K562 (cell line): ENCODE data around the gene RAB12. TPM values are rescaled to one million over a fixed set of nuclear protein-coding genes. Genes with fewer than 3 reads are reported as not detected.

Source experiments
- ATAC-seq: fragments of 200-7000 bp; cut with Tn5 transposase; 3 replicates; pipeline ENCODE4 v1.9.1; 2020; ENCODE audit warnings: moderate library complexity
- BruUV-seq: library from RNA; stranded (reverse); fragments of 400-500 nt; replicated peaks from 2 replicates; lab custom pipeline; 2021; lab: Mats Ljungman, UMichigan
- CTCF ChIA-PET: fragments of 300-600 bp; formaldehyde crosslinking; extraction: SDS; loops from one replicate; lab custom pipeline; 2021; ENCODE audit warnings: low intra/inter-chr PET ratio; lab: Yijun Ruan, JAX
- POLR2A ChIA-PET: fragments of 300-600, 350-650 bp; sonication (Branson Sonifier 250); formaldehyde crosslinking; extraction: SDS; loops from one replicate; lab custom pipeline; 2021; ENCODE audit warnings: antibody characterized with exemption, inconsistent platforms; lab: Yijun Ruan, JAX
- DNase-seq, 4 experiments: peaks; one replicate each; pipeline versions ENCODE4 v3.0.0 to v3.0.0-alpha.2; 2011 to 2018; ENCODE audit warnings: low spot score in 3 of 4, mixed read lengths in 3 of 4; ENCODE audit errors: extremely low read depth in 1 of 4
- FAIRE-seq: peaks from 2 replicates; lab custom pipeline; 2011; peaks lifted over from hg19 to GRCh38; lab: Jason Lieb, UNC
- H2AFZ ChIP-seq: 2 replicates; pipeline ENCODE4 v1.6.0; 2011; ENCODE audit warnings: low read depth, low read length, control low read depth, inconsistent platforms
- H3K27ac ChIP-seq: fragments of 200-600 bp; 3 replicates; pipeline ENCODE4 v1.8.0; 2011; ENCODE audit warnings: low read depth, mild to moderate bottlenecking, control low read depth, inconsistent platforms, low read length, moderate library complexity, mixed read lengths; ENCODE audit errors: extremely low read depth
- H3K27me3 ChIP-seq, 2 experiments: fragments of 300-600 bp in 1 of 2; 2 replicates in 1 of 2; 3 replicates in 1 of 2; pipeline versions ENCODE4 v1.6.0 to v1.8.0; 2011; ENCODE audit warnings: inconsistent platforms in 2 of 2, low read length in 2 of 2, mild to moderate bottlenecking in 1 of 2, mixed read lengths in 1 of 2, moderate library complexity in 1 of 2; ENCODE audit not compliant: control insufficient read depth in 2 of 2, insufficient read depth in 2 of 2
- H3K36me3 ChIP-seq: fragments of 300-600 bp; 3 replicates; pipeline ENCODE4 v1.8.0; 2011; ENCODE audit warnings: mild to moderate bottlenecking, low read length, inconsistent platforms; ENCODE audit not compliant: control insufficient read depth, insufficient read depth
- H3K4me1 ChIP-seq, 2 experiments: fragments of 200-600 bp in 1 of 2; replicated peaks in 1 of 2; 2 replicates in 1 of 2; 3 replicates in 1 of 2; pipeline versions ENCODE4 v1.5.1 to v1.8.0; 2011; ENCODE audit warnings: inconsistent platforms in 2 of 2, low read length in 2 of 2, mild to moderate bottlenecking in 1 of 2, mixed read lengths in 1 of 2, moderate library complexity in 1 of 2; ENCODE audit not compliant: control insufficient read depth in 2 of 2, insufficient read depth in 2 of 2
- H3K4me2 ChIP-seq: 2 replicates; pipeline ENCODE4 v1.6.1; 2011; ENCODE audit warnings: low read length, control low read depth, inconsistent platforms, mixed read lengths; ENCODE audit not compliant: insufficient read depth
- H3K4me3 ChIP-seq: fragments of 200-600 bp; sonication (generic), shearing (Covaris generic); 2 replicates; pipeline ENCODE4 v1.5.1; 2016; ENCODE audit warnings: control low read depth, inconsistent platforms
- H3K79me2 ChIP-seq: fragments of 200-600 bp; 3 replicates; pipeline ENCODE4 v1.8.0; 2011; ENCODE audit warnings: low read length, inconsistent platforms; ENCODE audit not compliant: control insufficient read depth, insufficient read depth
- H3K9ac ChIP-seq, 2 experiments: 2 replicates each; pipeline versions ENCODE4 v1.6.0 to v1.6.1; 2011; ENCODE audit warnings: low read depth in 2 of 2, low read length in 2 of 2, control low read depth in 1 of 2, inconsistent platforms in 1 of 2, mild to moderate bottlenecking in 1 of 2, mixed read lengths in 1 of 2; ENCODE audit not compliant: insufficient read depth in 1 of 2
- H3K9me1 ChIP-seq: one replicate; pipeline ENCODE4 v1.6.0; 2011; ENCODE audit warnings: inconsistent platforms, mild to moderate bottlenecking, low read length, moderate library complexity; ENCODE audit not compliant: control insufficient read depth, insufficient read depth
- H3K9me3 ChIP-seq: replicated peaks from 2 replicates; pipeline ENCODE4 v1.5.1; 2011; ENCODE audit warnings: low read depth, low read length, inconsistent platforms; ENCODE audit not compliant: control insufficient read depth, insufficient read depth
- H4K20me1 ChIP-seq: replicated peaks from 2 replicates; pipeline ENCODE4 v1.6.1; 2011; ENCODE audit warnings: low read length, inconsistent platforms, mixed read lengths; ENCODE audit not compliant: control insufficient read depth, insufficient read depth
- C11orf30 ChIP-seq: fragments of 450-650 bp; IDR thresholded peaks from 2 replicates; pipeline ENCODE4 v1.6.1; 2016; ENCODE audit warnings: low read depth, mild to moderate bottlenecking
- ESRRA ChIP-seq: fragments of 450-650 bp; IDR thresholded peaks from 2 replicates; pipeline ENCODE4 v1.6.1; 2014; ENCODE audit warnings: low read depth, mild to moderate bottlenecking, moderate library complexity, borderline replicate concordance
- FIP1L1 ChIP-seq: fragments of 200-400 bp; formaldehyde crosslinking; IDR thresholded peaks from 2 replicates; pipeline ENCODE4 v1.6.1; 2018; ENCODE audit warnings: mild to moderate bottlenecking, low read depth, low read length; ENCODE audit not compliant: poor library complexity, severe bottlenecking
- GATAD2B ChIP-seq: fragments of 450-650 bp; IDR thresholded peaks from 2 replicates; pipeline ENCODE4 v1.6.1; 2017; ENCODE audit warnings: mild to moderate bottlenecking, borderline replicate concordance
- HMG20A ChIP-seq: fragments of 450-650 bp; formaldehyde crosslinking; conservative IDR thresholded peaks from 2 replicates; pipeline ENCODE4 v1.4.0; 2020; ENCODE audit warnings: mild to moderate bottlenecking, mixed read lengths
- MAFF ChIP-seq: IDR thresholded peaks from 2 replicates; pipeline ENCODE4 v1.6.1; 2012; ENCODE audit warnings: low read length, improper control_type of control experiment
- MAFG ChIP-seq: fragments of 450-650 bp; conservative IDR thresholded peaks from 2 replicates; pipeline ENCODE4 v1.6.1; 2016; ENCODE audit warnings: missing genetic modification characterization, missing compliant biosample characterization
- MAFK ChIP-seq: IDR thresholded peaks from 2 replicates; pipeline ENCODE4 v1.6.1; 2011; ENCODE audit warnings: low read length, improper control_type of control experiment
- MED1 ChIP-seq: sonication (generic); formaldehyde crosslinking; IDR thresholded peaks from 2 replicates; pipeline ENCODE4 v1.8.1; 2023; ENCODE audit warnings: missing genetic modification reagents, borderline replicate concordance
- PCBP1 ChIP-seq: fragments of 200-400 bp; formaldehyde crosslinking; IDR thresholded peaks from 2 replicates; pipeline ENCODE4 v1.6.1; 2018; ENCODE audit warnings: mild to moderate bottlenecking, low read depth, low read length; ENCODE audit not compliant: poor library complexity, severe bottlenecking
- STAG1 ChIP-seq: sonication (generic); formaldehyde crosslinking; IDR thresholded peaks from 2 replicates; pipeline ENCODE4 v1.5.0; 2020; ENCODE audit warnings: missing genetic modification reagents, borderline replicate concordance
- XRCC5 ChIP-seq: fragments of 200-400 bp; formaldehyde crosslinking; IDR thresholded peaks from 2 replicates; pipeline ENCODE4 v1.6.1; 2017; ENCODE audit warnings: low read depth, mild to moderate bottlenecking, low read length
- ZNF316 ChIP-seq: fragments of 450-650 bp; IDR thresholded peaks from 2 replicates; pipeline ENCODE4 v1.6.1; 2016
- WGBS: fragments of 100-300 bp; shearing (Covaris generic); methylation state at CpG from one replicate; pipeline ENCODE4 v1.1.6; 2016; ENCODE audit warnings: low coverage, mixed read lengths; ENCODE audit not compliant: insufficient coverage; ENCODE audit errors: missing lambda C conversion rate; 5-methylcytosine and 5-hydroxymethylcytosine counted together
- in situ Hi-C: fragments of 300-500 bp; cut with MboI; formaldehyde crosslinking; loops from 4 replicates; pipeline ENCODE4 v1.15.0; 2018; ENCODE audit warnings: inconsistent platforms, mixed read lengths
- intact Hi-C: fragments of 100-400 bp; cut with micrococcal nuclease; formaldehyde crosslinking; loops from 2 replicates; pipeline ENCODE4 v1.14.2; 2022
- polyA plus RNA-seq, 8 experiments: library from polyadenylated mRNA; depleted of rRNA in 4 of 8; stranded (reverse) in 5 of 8; unstranded in 3 of 8; fragments of >200 nt; fragmentation: Nextera tagmentation in 2 of 8; fragmentation: Illumina TruSeq in 1 of 8; extraction: Ambion mirVana in 2 of 8; extraction: Trizol in 1 of 8; gene quantifications; 2 replicates each; pipeline versions ENCODE4 v1.2.1 to v1.2.3, GENCODE V29; 2011 to 2014; ENCODE audit warnings: inconsistent platforms in 1 of 8, missing spikeins in 1 of 8
- total RNA-seq, 7 experiments: library from RNA; depleted of rRNA in 6 of 7; stranded (reverse); fragments of >200 nt in 6 of 7; fragmentation: Illumina TruSeq in 2 of 7; extraction: Trizol in 2 of 7; gene quantifications; 2 replicates each; pipeline versions ENCODE4 v1.2.1 to v1.2.3, GENCODE V29; 2011 to 2021; ENCODE audit warnings: low replicate concordance in 1 of 7
- TF ChIP-seq, protein P1 (sequence below): fragments of 250-450 bp; sonication (Bioruptor Pico); IDR thresholded peaks from 2 replicates; pipeline ENCODE4 v1.4.0; 2020; ENCODE audit warnings: mild to moderate bottlenecking, moderate library complexity
- TF ChIP-seq, protein P2 (sequence below): sonication (generic); formaldehyde crosslinking; IDR thresholded peaks from 2 replicates; pipeline ENCODE4 v1.8.1; 2022; ENCODE audit warnings: missing genetic modification reagents

Gene RAB12
- total and polyA plus RNA-seq, 9 of the 15 experiments (the other 6 are each of a cell fraction or from before 2014, with no cell fraction given), result 0.48 to 21.6 (median 18.8) TPM

DNA sequence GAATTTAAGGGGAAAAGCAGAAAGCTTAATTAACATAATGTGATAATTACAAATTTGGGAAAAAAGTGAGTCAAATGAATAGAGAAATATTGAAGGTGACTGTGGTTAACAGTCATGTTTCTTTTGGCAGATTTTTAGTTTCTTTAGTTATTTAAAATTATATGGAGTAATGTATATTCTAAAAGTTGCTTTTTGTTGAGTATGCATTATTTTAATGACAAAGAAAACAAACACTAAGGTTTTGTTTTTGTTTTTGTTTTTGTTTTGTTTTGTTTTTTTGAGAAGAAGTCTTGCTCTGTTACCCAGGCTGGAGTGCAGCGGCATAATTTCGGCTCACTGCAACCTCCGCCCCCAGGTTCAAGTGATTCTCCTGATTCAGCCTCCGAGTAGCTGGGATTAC is 65.8 kb downstream of the RAB12 start:
- DNase-seq (no peak), FAIRE-seq (no peak), ATAC-seq (no peak)
- Histone ChIP-seq H3K9me1 (no peaks in the 10 kb centered on the region), H3K27me3 (peaks cover 2 to 4% of the 10 kb centered on the region in 2 experiments; a peak in 1 of 5 replicates), H2AFZ (no peak overlapping the region), H3K36me3 (no peaks in the 10 kb centered on the region), H3K9me3 (0 out of 2 replicates have a peak, but pooled peaks cover 2% of the 10 kb centered on the region), H3K4me2 (no peak overlapping the region), H3K4me3 (no peak overlapping the region), H3K79me2 (no peaks in the 10 kb centered on the region), H3K9ac (no peak overlapping the region), H4K20me1 (no peaks in the 10 kb centered on the region), H3K4me1 (no peaks in the 10 kb centered on the region), H3K27ac (no peak overlapping the region)
- CTCF ChIA-PET, result no interaction called here
- POLR2A ChIA-PET, result interaction anchor here (0.8 to 1.2 kb wide), 2 partner anchors 11 to 13 kb away, joined by 3 to 4 read pairs; no protein-coding TSS in a partner anchor
- intact Hi-C loops, result no loop called here
- in situ Hi-C loops, result no loop called here
- BruUV-seq, result no TSS peak
- 48% methylated on average over 4 of the region's 4 CpGs for WGBS
- TF ChIP-seq, protein P1, sequence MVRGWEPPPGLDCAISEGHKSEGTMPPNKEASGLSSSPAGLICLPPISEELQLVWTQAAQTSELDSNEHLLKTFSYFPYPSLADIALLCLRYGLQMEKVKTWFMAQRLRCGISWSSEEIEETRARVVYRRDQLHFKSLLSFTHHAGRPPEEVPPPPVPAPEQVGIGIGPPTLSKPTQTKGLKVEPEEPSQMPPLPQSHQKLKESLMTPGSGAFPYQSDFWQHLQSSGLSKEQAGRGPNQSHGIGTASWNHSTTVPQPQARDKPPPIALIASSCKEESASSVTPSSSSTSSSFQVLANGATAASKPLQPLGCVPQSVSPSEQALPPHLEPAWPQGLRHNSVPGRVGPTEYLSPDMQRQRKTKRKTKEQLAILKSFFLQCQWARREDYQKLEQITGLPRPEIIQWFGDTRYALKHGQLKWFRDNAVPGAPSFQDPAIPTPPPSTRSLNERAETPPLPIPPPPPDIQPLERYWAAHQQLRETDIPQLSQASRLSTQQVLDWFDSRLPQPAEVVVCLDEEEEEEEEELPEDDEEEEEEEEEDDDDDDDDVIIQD (CRISPR knock-in tag), result no peak
- no peak for TF ChIP-seq ESRRA
- no peak for TF ChIP-seq STAG1 (CRISPR knock-in tag)
- peak; percentile 79 for TF ChIP-seq C11orf30
- TF ChIP-seq XRCC5, result no peak
- no peak for TF ChIP-seq HMG20A
- TF ChIP-seq MED1 (CRISPR knock-in tag), result no peak
- no peak for TF ChIP-seq PCBP1
- no peak for TF ChIP-seq GATAD2B
- TF ChIP-seq MAFK, result peak; percentile 17; the same call in 1 of the 2 replicates
- TF ChIP-seq FIP1L1, result no peak
- peak; percentile 94 for TF ChIP-seq ZNF316
- TF ChIP-seq, protein P2, sequence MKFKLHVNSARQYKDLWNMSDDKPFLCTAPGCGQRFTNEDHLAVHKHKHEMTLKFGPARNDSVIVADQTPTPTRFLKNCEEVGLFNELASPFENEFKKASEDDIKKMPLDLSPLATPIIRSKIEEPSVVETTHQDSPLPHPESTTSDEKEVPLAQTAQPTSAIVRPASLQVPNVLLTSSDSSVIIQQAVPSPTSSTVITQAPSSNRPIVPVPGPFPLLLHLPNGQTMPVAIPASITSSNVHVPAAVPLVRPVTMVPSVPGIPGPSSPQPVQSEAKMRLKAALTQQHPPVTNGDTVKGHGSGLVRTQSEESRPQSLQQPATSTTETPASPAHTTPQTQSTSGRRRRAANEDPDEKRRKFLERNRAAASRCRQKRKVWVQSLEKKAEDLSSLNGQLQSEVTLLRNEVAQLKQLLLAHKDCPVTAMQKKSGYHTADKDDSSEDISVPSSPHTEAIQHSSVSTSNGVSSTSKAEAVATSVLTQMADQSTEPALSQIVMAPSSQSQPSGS, result no peak
- peak; percentile 60 for TF ChIP-seq MAFG (tag)
- peak; percentile 15; the same call in 1 of the 2 replicates for TF ChIP-seq MAFF
